ENCODE data around the gene VAT1L.
"Not testable (repeated sequence)": the region's sequence is repeated elsewhere in the genome, so short reads cannot be mapped to it uniquely, and the experiment has no call there.

The VAT1L gene

DNA sequence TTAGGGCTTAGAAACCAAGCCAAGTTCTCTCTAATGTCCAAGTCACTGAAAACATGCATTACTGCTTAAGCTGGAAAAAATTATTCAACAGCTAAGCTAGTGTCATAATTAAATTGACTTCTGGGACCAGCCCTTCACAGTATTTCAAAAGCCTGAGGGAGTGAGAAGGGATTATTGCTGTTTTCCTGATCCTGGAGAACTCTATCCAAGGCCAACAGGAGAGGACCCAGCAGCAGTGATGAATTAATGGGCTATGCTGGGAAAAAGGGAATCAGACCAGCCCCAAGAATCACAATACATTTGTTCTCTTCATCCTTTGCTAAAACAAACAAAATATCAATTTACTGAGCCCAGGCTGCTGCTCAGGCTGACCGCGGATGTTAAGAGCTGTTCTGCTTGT is 199.4 kb downstream of the VAT1L start:
- no peak overlapping the region for H3K4me3 ChIP-seq (ENCODE audit: low read depth, low read length)

- no peak overlapping the region for H3K4me3 ChIP-seq (ENCODE audit: low read depth, low read length)
Measured at GRCh38 chr16:77989846-77990245, 201.5 kb downstream of the VAT1L start.

GRCh38 chr16:77991701-77992100 is 203.3 kb downstream of the VAT1L start:
- no peak overlapping the region for H3K4me3 ChIP-seq (ENCODE audit: low read depth, low read length)

- H3K4me3 ChIP-seq (ENCODE audit: low read depth, low read length): not testable (repeated sequence)
Measured at GRCh38 chr16:77992381-77992780, 204.0 kb downstream of the VAT1L start.

DNA sequence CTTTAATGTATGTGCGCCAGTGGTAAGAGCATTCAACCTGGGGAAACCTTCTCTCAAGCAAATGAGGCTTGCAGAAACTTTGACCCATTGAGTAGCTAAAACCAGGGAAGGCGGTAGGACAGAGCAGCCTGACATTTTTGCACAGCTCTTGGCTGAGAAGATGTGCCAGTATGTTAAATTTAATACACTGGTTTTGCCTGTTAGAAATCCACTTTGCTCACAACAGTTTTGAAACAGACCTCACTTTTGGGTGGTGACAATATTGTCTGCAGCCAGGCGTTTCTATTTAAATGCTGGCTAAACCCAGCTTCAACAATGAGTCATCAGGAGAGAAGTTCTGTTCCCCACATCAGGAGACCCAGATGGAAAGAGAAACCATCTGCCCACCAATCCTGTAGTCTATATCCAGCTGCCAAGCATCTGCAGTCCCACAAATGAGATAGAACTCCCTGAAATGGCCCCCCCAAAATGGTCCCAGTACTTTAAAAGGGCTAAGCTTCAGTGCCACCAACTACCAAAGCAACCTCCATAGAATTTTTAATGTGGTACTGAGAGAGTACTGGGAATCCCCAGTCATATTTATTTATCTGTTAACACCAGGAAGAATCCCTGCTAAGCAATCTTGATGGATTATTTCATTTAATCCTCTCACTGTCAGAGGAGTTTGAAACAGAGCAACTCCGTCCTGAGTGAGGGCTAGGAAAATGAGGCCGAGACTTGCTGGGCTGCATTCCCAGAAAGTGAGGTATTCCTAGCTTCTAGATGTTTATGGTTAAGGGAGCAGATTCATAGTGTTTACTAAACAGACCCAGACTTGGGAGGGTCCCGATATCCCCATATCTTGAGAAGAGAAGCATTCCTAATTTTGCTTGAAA is 205.0 kb downstream of the VAT1L start:
- H3K4me3 ChIP-seq (ENCODE audit: low read depth, low read length): no peak overlapping the region

- no peak overlapping the region for H3K4me3 ChIP-seq (ENCODE audit: low read depth, low read length)
Measured at GRCh38 chr16:77995843-77996455, 207.6 kb downstream of the VAT1L start.

- no peak overlapping the region for H3K4me3 ChIP-seq (ENCODE audit: low read depth, low read length)
Measured at GRCh38 chr16:77998350-77999023, 210.1 kb downstream of the VAT1L start.

GRCh38 chr16:78001451-78002025 is 213.2 kb downstream of the VAT1L start:
- H3K4me3 ChIP-seq (ENCODE audit: low read depth, low read length): no peak overlapping the region

GRCh38 chr16:78002915-78003538 is 214.7 kb downstream of the VAT1L start:
- no peak overlapping the region for H3K4me3 ChIP-seq (ENCODE audit: low read depth, low read length)

GRCh38 chr16:78004517-78004916 is 216.2 kb downstream of the VAT1L start:
- H3K4me3 ChIP-seq (ENCODE audit: low read depth, low read length): no peak overlapping the region

DNA sequence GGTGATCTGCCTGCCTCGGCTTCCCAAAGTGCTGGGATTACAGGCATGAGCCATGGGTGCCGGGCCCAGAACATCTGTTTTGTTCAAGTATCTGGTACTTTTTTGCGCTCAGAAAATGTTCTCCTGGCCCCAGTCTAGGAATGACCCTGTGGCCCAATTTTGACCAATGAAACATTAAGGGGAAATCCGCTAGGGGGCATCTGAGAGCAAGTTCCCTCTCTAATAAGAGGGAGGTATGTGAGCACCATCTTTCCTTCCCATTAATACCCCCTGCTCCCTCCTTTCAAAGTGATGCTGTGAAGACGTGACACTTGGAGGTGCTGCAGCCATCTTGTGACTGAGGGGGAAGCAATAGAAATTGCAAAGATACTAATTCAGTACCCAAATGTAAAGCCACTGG is 217.5 kb downstream of the VAT1L start:
- no peak overlapping the region for H3K4me3 ChIP-seq (ENCODE audit: low read depth, low read length)

DNA sequence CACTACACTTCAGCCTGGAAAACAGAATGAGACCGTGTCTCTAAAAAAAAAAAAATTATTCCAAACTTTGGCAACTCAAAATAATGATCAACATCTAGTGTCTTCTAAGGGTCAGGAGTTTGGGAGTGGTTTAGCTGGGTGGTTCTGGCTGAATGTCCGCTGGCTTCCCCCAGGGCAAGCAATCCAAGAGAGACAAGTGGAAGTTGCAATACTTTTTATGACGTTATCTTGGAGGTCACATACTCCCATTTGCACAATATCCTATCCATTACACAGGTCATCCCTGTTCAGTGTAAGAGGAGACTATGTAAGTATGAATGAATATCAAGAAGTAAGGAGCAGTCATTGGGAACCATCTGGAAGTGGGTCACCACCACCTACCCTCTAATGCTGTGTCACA is 218.8 kb downstream of the VAT1L start:
- H3K4me3 ChIP-seq (ENCODE audit: low read depth, low read length): no peak overlapping the region

DNA sequence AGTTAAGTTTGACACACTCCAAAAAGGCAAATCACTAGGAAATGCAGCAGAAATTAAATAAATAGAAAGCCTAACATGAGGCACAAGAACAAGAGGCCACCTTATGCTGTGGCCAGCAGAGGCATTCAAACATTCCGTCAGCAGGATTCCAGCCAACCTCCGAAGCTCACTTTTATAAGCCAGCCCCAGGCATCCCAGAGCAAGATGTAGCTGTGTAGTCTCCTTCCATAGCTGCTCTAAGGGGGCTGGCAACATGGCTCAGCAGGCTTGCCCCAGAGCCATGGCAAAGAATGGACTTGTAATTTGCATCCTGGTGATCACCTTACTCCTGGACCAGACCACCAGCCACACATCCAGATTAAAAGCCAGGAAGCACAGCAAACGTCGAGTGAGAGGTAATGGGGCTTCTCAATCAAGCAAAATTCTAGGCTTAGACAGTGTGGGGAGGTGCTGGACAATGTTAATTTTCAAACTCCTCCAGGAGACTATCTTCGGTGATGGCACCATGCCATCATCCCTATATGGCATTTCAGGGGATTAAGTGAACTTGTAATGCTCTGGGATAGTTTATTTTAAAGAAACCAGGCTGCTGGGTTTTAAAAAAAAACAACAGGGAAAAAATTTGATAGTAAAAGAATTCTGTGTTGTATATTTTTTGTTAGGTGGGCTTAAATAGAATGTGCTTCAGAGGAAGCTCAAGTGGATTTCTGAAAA is 234.1 kb downstream of the VAT1L start, which contains the start of gene CLEC3A:
Gene CLEC3A, plus strand, starts transcription at position 202 of the 714 bp plus-strand sequence. Its CDS starts 79 bp downstream, at position 281.
- no peak within 1 kb of the TSS for H3K4me3 ChIP-seq (ENCODE audit: low read depth, low read length)

GRCh38 chr16:78024159-78024558 is 235.8 kb downstream of the VAT1L start:
- no peak overlapping the region for H3K4me3 ChIP-seq (ENCODE audit: low read depth, low read length)

GRCh38 chr16:78025631-78026030 is 237.3 kb downstream of the VAT1L start:
- H3K4me3 ChIP-seq (ENCODE audit: low read depth, low read length): no peak overlapping the region

GRCh38 chr16:78028018-78028417 is 239.7 kb downstream of the VAT1L start:
- no peak overlapping the region for H3K4me3 ChIP-seq (ENCODE audit: low read depth, low read length)

Measured in iPS-11a (cell line).